Neutrophil (primary cell): ENCODE results near the gene MVB12A.

Source experiments
- H3K27ac ChIP-seq: fragments of 200-600 bp; sonication (generic); 2 replicates; pipeline ENCODE4 v1.5.1; 2016; ENCODE audit warnings: mild to moderate bottlenecking, moderate library complexity
- H3K27me3 ChIP-seq: fragments of 200-600 bp; sonication (generic); 2 replicates; pipeline ENCODE4 v1.6.0; 2016; ENCODE audit warnings: mild to moderate bottlenecking
- H3K36me3 ChIP-seq: fragments of 200-600 bp; sonication (generic); 2 replicates; pipeline ENCODE4 v1.5.1; 2017
- H3K4me1 ChIP-seq, 2 experiments: fragments of 200-600 bp in 1 of 2; sonication (generic) in 1 of 2; 1 replicate in 1 of 2; 2 replicates in 1 of 2; pipeline versions ENCODE4 v1.5.1 to v1.6.1; 2013 to 2016; ENCODE audit warnings: low read depth in 1 of 2, low read length in 1 of 2, mild to moderate bottlenecking in 1 of 2, moderate library complexity in 1 of 2; ENCODE audit not compliant: control insufficient read depth in 1 of 2, insufficient read depth in 1 of 2
- H3K4me3 ChIP-seq, 2 experiments: fragments of 200-600 bp in 1 of 2; sonication (generic) in 1 of 2; 1 replicate in 1 of 2; 2 replicates in 1 of 2; pipeline ENCODE4 v1.5.1; 2013 to 2016; ENCODE audit warnings: low read depth in 1 of 2, low read length in 1 of 2, mild to moderate bottlenecking in 1 of 2, moderate library complexity in 1 of 2
- H3K9me3 ChIP-seq: fragments of 200-600 bp; sonication (generic); 2 replicates; pipeline ENCODE4 v1.5.1; 2016
- TF ChIP-seq, protein P1 (sequence below): fragments of 200-600 bp; sonication (generic); IDR thresholded peaks from 2 replicates; pipeline ENCODE4 v1.5.1; 2016; ENCODE audit warnings: antibody characterized with exemption

Gene MVB12A

DNA sequence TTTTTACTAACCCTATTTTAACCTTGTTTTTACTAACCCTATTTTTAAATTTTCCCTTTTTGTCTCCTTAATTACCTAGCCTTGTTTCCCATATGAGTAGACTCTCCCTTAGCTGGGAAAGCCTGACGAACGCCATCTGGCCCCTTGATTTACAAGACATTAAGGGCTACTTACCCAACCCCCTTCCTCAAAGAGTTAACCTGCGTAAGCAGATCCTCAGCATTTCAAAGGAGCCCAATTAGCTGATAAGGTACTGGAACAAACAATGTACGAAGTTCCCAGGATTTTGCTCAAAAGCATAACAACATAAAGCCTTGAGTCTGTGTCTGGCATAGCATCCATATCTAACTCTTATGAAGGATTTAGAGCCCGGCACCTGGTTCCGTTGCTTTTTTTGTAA lies 4.7 kb upstream of the MVB12A start:
- Histone ChIP-seq H3K4me3 (no peak overlapping the region), H3K36me3 (peaks cover 41% of the 10 kb centered on the region), H3K27ac (no peak overlapping the region), H3K9me3 (no peaks in the 10 kb centered on the region), H3K4me1 (peaks cover 5% of the 10 kb centered on the region in 2 experiments), H3K27me3 (no peaks in the 10 kb centered on the region)
- TF ChIP-seq, protein P1, sequence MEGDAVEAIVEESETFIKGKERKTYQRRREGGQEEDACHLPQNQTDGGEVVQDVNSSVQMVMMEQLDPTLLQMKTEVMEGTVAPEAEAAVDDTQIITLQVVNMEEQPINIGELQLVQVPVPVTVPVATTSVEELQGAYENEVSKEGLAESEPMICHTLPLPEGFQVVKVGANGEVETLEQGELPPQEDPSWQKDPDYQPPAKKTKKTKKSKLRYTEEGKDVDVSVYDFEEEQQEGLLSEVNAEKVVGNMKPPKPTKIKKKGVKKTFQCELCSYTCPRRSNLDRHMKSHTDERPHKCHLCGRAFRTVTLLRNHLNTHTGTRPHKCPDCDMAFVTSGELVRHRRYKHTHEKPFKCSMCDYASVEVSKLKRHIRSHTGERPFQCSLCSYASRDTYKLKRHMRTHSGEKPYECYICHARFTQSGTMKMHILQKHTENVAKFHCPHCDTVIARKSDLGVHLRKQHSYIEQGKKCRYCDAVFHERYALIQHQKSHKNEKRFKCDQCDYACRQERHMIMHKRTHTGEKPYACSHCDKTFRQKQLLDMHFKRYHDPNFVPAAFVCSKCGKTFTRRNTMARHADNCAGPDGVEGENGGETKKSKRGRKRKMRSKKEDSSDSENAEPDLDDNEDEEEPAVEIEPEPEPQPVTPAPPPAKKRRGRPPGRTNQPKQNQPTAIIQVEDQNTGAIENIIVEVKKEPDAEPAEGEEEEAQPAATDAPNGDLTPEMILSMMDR, result no peak

GRCh38 chr19:17418710-17419109 lies 1.1 kb upstream of the MVB12A start:
- H3K4me3 ChIP-seq, result no peak overlapping the region
- peaks cover 12 to 13% of the 10 kb centered on the region in 2 experiments for H3K4me1 ChIP-seq
- TF ChIP-seq, protein P1, result no peak
- H3K36me3 ChIP-seq, result peaks cover 24% of the 10 kb centered on the region
- no peak overlapping the region for H3K27ac ChIP-seq
- no peaks in the 10 kb centered on the region for H3K9me3 ChIP-seq
- H3K27me3 ChIP-seq, result no peaks in the 10 kb centered on the region

- TF ChIP-seq, protein P1, result no peak
- Histone ChIP-seq H3K27me3 (no peaks in the 10 kb centered on the region), H3K4me1 (peaks cover 12 to 13% of the 10 kb centered on the region in 2 experiments), H3K27ac (peak overlapping the region; percentile 72), H3K9me3 (no peaks in the 10 kb centered on the region), H3K36me3 (peaks cover 22% of the 10 kb centered on the region), H3K4me3 (peak overlapping the region; percentile 83 to 96)
Measured at GRCh38 chr19:17419154-17419620, 660 bp upstream of the MVB12A start.

DNA sequence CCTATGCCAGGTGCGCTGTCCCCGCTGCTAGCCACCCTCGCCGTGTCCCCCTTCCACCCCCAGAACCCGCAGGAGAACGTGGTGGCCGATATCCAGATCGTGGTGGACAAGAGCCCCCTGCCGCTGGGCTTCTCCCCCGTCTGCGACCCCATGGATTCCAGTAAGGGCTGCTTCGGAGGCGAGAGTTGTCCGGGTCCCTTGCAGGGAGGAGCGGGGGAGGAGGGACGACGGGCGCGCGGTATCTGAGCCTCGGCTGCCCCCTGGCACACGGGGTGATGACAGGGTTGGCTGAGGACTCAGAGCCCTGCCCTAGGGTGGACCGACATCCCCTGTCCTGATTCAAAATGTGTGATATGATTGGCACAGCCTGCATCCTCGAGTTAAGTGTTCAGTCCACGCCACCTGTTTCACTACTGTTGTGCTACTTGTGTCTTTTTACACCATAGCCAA lies 653 bp downstream of the MVB12A start:
- TF ChIP-seq, protein P1, result no peak
- H3K36me3 ChIP-seq, result peaks cover 14% of the 10 kb centered on the region
- peak overlapping the region; percentile 72 for H3K27ac ChIP-seq
- peak overlapping the region; percentile 83 to 96 for H3K4me3 ChIP-seq
- no peaks in the 10 kb centered on the region for H3K27me3 ChIP-seq
- H3K9me3 ChIP-seq, result no peaks in the 10 kb centered on the region
- H3K4me1 ChIP-seq, result peaks cover 12 to 13% of the 10 kb centered on the region in 2 experiments

DNA sequence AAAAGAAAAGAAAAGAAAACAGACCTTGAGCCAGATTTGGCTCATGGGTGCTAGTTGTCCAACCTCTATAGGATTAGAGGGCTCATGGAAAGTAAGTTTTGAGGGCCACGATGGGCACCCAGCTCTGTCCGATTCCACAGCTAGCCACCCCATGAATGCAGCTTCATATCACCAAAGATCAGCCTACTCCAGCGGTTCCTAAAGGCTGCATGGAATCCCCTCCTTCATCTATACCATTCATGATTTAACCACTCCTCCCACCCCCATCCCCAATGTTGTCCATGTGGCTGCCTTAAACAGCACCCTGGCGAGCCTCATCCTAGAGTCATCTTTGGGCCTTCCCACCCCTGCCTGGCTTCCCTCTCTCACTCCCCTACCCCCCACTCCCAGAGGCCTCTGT lies 2.1 kb downstream of the MVB12A start:
- H3K27ac ChIP-seq, result no peak overlapping the region
- H3K9me3 ChIP-seq, result no peaks in the 10 kb centered on the region
- peaks cover 8% of the 10 kb centered on the region for H3K36me3 ChIP-seq
- H3K27me3 ChIP-seq, result no peaks in the 10 kb centered on the region
- peaks cover 12 to 13% of the 10 kb centered on the region in 2 experiments for H3K4me1 ChIP-seq
- TF ChIP-seq, protein P1, result no peak
- no peak overlapping the region for H3K4me3 ChIP-seq
